Measurements from ENCODE around the gene OR6T1. TPM values are rescaled to one million over a fixed set of nuclear protein-coding genes. Genes with fewer than 3 reads are reported as not detected.

Gene OR6T1
- not detected for total RNA-seq
- long read RNA-seq = 0 reads

GRCh38 chr11:123943738-123944137 lies at the start of gene OR6T1:
TSS of gene OR6T1 (minus strand) at chr11:123943838. CDS start at chr11:123943838, 0 bp downstream.
- intact Hi-C loops (cut with DNase I) = no loop called here
- Histone ChIP-seq H3K27ac (no peak within 1 kb of the TSS), H3K36me3 (no peaks in the 10 kb centered on the region), H3K4me3 (no peak within 1 kb of the TSS), H3K9me3 (no peaks in the 10 kb centered on the region), H3K4me1 (no peaks in the 10 kb centered on the region), H3K27me3 (no peaks in the 10 kb centered on the region)
- 74% methylated on average over 3 of the region's 3 CpGs for WGBS (ENCODE audit: insufficient coverage, low coverage, low lambda C conversion rate, missing lambda C conversion rate)
- TF ChIP-seq POLR2A (IDR thresholded peaks at IDR 0.05) (no peak), CTCF (IDR thresholded peaks at IDR 0.05) (no peak)
- ATAC-seq (no peak), DNase-seq (no peak)

- Histone ChIP-seq H3K27ac (no peak overlapping the region), H3K9me3 (no peaks in the 10 kb centered on the region), H3K4me3 (no peak overlapping the region), H3K27me3 (no peaks in the 10 kb centered on the region), H3K4me1 (no peaks in the 10 kb centered on the region), H3K36me3 (no peaks in the 10 kb centered on the region)
- TF ChIP-seq CTCF (IDR thresholded peaks at IDR 0.05) = no peak
- no peak for TF ChIP-seq POLR2A (IDR thresholded peaks at IDR 0.05)
- 59% methylated on average over 4 of the region's 5 CpGs for WGBS (ENCODE audit: insufficient coverage, low coverage, low lambda C conversion rate, missing lambda C conversion rate)
- intact Hi-C loops (cut with DNase I) = no loop called here
- no peak for DNase-seq
- ATAC-seq = peak in 1 of 4 donors; percentile 29
These were observed 35.7 kb upstream of the OR6T1 start for GRCh38 chr11:123979311-123979710.

GRCh38 chr11:123977731-123978347 lies 34.2 kb upstream of the OR6T1 start, which contains the start of gene OR10S1:
TSS of gene OR10S1 (minus strand) at chr11:123977781. CDS start at chr11:123977664, 117 bp downstream.
- no peak within 1 kb of the TSS for H3K27ac ChIP-seq
- H3K9me3 ChIP-seq = no peaks in the 10 kb centered on the region
- intact Hi-C loops (cut with DNase I) = no loop called here
- no peaks in the 10 kb centered on the region for H3K4me1 ChIP-seq
- no peaks in the 10 kb centered on the region for H3K36me3 ChIP-seq
- DNase-seq = no peak
- ATAC-seq = no peak
- H3K27me3 ChIP-seq = no peaks in the 10 kb centered on the region
- no peak within 1 kb of the TSS for H3K4me3 ChIP-seq
- TF ChIP-seq POLR2A (IDR thresholded peaks at IDR 0.05) = no peak
- TF ChIP-seq CTCF (IDR thresholded peaks at IDR 0.05) = no peak

- H3K9me3 ChIP-seq = no peaks in the 10 kb centered on the region
- H3K27me3 ChIP-seq = no peaks in the 10 kb centered on the region
- ATAC-seq (no peak), DNase-seq (no peak)
- no peaks in the 10 kb centered on the region for H3K4me1 ChIP-seq
- H3K36me3 ChIP-seq = no peaks in the 10 kb centered on the region
- TF ChIP-seq CTCF (IDR thresholded peaks at IDR 0.05) (no peak), POLR2A (IDR thresholded peaks at IDR 0.05) (no peak)
- intact Hi-C loops (cut with DNase I) = no loop called here
- WGBS (ENCODE audit: insufficient coverage, low coverage, low lambda C conversion rate, missing lambda C conversion rate) = 51% methylated on average over 5 of the region's 18 CpGs
- H3K27ac ChIP-seq = no peak overlapping the region
- no peak overlapping the region for H3K4me3 ChIP-seq
These were observed 33.3 kb upstream of the OR6T1 start for GRCh38 chr11:123976770-123977560.
